NCI-H1048 (cell line): ENCODE results near the gene CGB3.

Source experiments
- DNase-seq: peaks from one replicate; lab custom pipeline; 2025; lab: John Stamatoyannopoulos, UW

The CGB3 gene

GRCh38 chr19:48988286-48988685 lies 35.8 kb downstream of the CGB3 start:
- no peak for DNase-seq

DNA sequence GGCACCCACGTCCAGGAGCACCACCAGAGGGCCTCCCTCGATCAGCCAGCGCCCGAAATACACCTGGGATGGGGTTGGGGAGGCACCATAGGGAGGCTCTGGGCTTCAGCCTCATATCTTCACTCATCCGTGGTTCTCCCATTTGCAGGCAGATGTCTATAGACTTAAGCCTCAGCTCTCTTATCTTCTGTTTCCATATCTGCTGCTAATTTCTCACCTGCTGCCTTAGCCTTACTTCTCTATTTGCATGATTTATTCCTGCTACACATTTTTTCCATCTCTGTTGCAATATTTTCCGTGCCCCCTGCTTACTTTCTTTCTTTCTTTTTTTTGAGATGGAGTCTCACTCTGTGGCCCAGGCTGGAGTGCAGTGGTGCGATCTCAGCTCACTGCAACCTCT lies 36.8 kb downstream of the CGB3 start:
- DNase-seq: no peak

GRCh38 chr19:48986211-48986610 lies 37.9 kb downstream of the CGB3 start:
- no peak for DNase-seq

DNA sequence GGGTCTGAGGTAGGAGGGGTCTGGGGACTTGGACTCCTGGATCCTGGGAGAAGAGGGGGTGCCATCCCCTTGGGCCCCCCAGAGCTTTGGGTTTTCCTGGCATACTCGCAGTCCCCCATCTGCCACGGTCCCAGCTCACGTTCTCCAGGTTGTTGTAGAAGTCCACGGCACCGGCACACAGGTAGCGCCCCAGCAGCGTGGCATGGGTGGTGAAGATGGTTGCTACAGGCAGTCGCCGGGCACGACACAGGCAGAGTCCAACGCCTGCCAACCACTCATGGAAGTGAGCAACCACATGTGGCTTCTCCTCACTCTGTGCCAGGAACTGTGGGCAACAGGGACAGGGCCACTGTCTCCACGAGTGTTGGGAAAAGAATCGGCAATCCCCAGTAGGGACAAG lies 38.4 kb downstream of the CGB3 start:
- DNase-seq: no peak

DNA sequence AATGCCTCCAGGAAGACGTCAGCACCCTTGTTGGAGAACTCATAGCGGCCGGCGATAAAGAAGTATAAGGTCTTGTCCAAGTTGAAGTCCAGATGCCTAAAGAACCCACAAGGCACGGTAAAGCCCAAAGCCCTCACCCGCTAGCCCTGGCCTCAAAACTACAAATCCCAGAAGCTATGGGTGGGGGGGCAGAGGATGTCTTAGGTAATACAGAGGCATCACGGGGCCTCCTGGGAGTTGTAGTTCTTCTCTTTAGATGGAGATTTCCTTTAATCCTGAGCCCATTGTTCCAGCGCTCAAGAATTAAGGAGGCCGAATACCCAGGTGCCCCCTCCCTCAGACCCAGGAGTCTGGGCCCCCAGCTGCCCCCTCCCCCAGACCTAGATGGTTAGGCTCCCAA lies 41.9 kb downstream of the CGB3 start:
- no peak for DNase-seq

GRCh38 chr19:48977061-48977460 lies 47.1 kb downstream of the CGB3 start:
- DNase-seq: no peak

DNA sequence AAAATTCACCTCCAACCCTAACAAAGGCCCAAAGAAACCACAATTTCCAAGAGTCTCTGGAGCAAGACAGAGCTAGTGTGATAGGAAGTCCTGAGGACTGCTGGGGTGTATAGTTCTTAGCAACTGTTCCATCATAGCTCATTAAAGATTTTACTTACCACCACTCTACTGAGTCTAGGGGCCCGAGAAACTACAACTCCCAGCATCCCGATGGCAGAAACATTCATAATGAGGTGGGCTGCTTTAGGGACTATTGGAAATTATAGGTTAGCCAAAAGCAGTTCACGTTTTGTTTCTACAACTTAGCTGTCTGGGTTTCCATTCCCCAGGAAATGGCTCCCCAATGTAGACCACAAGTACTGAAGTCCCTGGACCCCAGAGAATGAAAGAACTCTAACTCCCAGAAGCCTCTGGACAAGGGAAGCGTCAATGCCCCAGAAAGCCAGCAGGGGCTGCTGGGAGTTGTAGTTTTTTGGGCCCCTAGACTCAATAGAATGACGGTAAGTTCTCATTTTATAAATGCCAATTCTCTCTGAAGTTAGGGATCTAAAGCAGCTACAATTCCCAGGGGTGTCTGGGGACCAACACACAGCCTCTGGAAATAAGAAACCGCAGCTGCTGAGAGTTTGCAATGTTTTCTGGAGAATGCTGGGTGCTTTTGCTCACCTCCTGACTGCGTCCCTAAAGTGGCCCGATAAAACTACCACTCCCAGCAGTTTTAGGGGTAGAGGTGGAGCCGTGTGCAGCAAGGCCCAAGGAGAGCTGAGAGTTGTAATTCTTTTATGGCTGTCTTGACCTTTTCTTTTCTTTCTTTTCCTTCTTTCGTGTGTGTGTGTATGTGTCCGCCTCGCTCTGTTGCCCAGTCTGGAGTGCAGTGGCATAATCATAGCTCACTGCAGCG lies 47.9 kb downstream of the CGB3 start:
- DNase-seq: no peak
